AG09309 (cell line): ENCODE data around the gene CCNF.
A peak's percentile ranks its signal among the peaks of the same experiment; 100 is the strongest.

Experiments
- DNase-seq: peaks from one replicate; pipeline ENCODE4 v3.0.0-alpha.2; 2010; ENCODE audit warnings: low read depth
- H3K4me3 ChIP-seq: 2 replicates; pipeline ENCODE4 v1.5.1; 2011; ENCODE audit warnings: mild to moderate bottlenecking, low read depth, low read length, moderate library complexity; ENCODE audit not compliant: control insufficient read depth
- TF ChIP-seq, protein P1 (sequence below): IDR thresholded peaks from 2 replicates; pipeline ENCODE4 v1.5.1; 2011; ENCODE audit warnings: mild to moderate bottlenecking, low read depth, low read length, inconsistent platforms; ENCODE audit not compliant: insufficient read depth, control insufficient read depth; ENCODE audit errors: missing control alignments

Gene CCNF

DNA sequence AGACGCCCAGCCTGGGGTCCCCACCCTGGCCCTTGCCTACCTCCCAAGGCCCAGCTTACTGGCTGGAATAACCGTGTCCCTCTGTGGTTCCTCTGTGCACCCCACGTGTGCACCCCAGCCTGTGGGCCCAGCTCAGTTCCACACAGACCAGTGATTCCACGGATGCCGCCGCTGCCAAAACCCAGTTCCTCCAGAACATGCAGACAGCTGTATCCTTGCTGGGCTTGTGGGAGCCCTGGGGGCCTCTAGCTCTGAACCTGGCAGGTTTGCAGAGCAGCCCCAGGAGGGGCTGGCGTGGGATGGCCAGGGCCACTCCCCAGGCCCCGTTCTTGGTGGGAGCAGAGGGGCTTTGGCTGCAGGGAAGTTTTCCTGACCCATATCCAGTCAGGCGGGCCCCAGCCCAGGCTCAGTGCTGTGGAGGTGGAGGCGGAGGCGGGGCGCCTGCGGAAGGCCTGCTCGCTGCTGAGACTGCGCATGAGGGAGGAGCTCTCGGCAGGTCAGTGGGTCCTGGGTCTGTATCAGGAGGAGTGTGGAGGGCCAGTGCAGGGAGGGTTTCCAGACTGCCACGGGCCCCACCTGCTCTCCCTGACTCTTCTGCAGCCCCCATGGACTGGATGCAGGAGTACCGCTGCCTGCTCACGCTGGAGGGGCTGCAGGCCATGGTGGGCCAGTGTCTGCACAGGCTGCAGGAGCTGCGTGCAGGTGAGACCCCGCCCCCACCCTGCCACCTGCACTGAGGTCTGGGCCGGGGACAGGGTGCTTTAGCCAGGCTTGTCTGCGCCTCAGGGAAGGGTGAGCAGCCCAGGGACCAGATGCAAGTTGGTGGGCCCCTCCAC lies 33.0 kb downstream of the CCNF start:
- DNase-seq: no peak
- no peak overlapping the region for H3K4me3 ChIP-seq
- TF ChIP-seq, protein P1, sequence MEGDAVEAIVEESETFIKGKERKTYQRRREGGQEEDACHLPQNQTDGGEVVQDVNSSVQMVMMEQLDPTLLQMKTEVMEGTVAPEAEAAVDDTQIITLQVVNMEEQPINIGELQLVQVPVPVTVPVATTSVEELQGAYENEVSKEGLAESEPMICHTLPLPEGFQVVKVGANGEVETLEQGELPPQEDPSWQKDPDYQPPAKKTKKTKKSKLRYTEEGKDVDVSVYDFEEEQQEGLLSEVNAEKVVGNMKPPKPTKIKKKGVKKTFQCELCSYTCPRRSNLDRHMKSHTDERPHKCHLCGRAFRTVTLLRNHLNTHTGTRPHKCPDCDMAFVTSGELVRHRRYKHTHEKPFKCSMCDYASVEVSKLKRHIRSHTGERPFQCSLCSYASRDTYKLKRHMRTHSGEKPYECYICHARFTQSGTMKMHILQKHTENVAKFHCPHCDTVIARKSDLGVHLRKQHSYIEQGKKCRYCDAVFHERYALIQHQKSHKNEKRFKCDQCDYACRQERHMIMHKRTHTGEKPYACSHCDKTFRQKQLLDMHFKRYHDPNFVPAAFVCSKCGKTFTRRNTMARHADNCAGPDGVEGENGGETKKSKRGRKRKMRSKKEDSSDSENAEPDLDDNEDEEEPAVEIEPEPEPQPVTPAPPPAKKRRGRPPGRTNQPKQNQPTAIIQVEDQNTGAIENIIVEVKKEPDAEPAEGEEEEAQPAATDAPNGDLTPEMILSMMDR: no peak

DNA sequence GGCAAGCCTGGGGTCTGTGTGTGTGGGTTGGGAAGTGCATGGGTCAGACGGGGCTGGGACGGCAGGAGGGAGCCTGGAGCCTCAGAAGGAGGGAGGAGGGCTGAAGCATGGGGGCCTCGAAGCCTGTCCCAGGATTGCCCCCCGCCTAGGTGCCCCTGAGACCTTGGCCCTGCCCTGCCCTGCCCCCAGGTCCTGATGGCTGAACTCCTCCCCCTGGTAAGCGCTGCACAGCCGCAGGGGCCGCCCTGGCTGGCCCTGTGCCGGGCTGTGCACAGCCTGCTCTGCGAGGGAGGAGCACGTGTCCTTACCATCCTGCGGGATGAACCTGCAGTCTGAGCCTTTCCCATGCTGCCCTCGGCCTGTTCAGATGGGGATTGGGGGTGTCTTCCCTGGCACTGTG lies 35.1 kb downstream of the CCNF start:
- TF ChIP-seq, protein P1: no peak
- no peak for DNase-seq
- no peak overlapping the region for H3K4me3 ChIP-seq

DNA sequence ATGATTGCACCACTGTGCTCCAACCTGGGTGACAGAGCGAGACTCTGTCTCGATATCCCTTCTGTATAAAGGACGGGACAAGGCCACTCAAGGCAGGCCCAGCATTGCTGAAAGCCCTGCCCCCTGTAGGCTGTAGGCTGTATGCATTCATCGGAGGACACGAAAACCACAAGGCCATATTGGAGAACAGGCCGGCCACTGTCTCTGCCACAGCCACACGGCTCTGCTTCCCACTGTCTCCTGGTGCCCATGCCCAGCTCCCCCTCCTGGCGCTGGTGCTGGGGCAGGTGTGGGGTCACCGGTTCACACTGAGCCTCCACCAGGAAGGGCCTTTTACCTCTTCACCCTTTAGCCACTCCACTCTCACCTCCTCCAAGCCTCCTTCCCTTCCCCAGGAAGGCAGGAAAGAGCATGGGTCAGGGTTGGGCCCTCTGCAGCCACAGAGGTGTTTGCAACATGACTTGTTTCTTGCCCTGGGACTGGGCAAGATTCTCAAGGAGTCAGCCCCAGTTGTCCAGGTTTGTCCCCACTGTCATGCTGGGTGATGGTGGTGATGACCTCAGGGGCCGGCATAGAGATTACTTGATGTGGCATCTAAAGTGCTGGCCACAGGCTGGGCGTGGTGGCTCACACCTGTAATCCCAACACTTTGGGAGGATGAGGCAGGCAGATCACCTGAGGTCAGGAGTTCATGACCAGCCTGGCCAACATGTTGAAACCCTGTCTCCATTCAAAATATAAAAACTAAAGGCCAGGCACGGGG lies 36.6 kb downstream of the CCNF start:
- TF ChIP-seq, protein P1: peak; percentile 24
- no peak for DNase-seq
- no peak overlapping the region for H3K4me3 ChIP-seq

DNA sequence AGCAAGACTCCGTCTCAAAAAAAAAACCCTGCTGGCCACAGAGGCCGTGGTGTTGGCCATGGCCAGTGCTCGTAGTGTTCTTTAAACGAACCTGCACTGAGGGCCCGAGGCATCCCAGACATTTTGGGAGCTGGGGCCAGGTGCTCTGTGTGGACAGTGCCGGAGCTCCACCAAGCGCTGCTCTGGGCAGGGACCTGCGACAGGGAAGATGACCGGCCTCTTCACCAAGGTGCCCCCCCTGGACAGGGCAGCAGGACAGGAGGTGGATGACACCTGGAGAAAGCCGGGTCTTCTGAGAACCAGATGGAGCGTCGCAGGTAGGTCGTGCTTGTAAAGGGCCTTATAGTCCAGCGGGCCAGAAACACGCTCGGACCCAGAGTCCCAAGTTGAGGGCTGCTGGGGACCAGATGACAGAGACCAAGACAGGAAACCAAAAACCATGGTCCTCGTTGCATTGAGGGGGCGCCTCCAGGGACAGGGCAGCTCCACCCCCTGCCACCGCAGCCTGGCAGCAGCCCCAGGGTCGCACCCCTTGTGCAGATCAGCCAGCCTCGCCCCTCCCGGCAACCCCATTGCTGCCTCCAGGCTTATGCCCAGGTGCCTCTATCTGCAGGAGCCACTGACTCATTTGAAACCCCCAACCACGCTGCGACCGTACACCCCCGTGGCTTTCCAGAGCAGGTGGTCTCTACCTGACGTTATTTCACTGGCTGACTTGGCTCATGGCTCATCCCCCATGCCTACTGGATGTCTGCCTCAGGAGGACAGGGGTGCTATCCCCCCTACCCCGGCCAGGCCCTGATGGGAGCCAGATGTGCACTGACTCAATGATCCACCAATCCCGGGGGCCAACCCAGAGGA lies 37.6 kb downstream of the CCNF start:
- TF ChIP-seq, protein P1: no peak
- DNase-seq: no peak
- H3K4me3 ChIP-seq: peak overlapping the region; percentile 39

DNA sequence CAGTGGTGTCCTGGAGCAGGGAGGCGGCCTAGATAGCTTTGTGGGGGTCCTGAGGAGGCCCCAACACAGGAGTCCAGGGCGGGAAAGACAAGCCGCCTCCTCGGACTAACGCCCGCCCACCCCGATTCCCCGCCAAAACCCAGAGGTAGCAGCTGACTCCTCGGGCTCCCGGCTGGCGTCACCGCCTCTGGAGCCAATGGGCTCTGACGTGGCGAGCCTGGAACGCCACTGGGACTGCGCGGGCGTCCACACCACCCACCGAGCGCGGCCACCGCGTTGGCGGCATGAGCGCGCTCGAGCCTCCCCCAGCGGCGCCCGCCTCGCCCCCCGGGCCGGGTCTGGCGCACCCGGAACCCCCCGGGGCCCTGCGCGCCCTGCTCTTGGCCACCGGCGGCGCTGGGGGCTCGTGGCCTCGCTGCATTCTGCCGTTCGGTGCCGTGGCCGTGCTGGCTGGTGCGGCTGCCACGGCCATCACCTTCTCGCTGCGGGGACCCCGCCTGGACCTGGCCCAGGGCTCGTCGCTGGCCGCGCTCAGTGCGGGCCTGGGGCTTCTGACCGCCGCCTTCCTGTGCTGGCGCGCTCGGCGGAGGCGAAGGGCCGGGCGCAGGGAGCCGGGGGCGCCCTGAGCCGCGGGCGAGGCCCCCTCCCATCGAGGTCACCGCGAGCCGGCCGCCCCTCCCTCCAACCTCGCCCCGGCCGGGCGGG lies 38.4 kb downstream of the CCNF start:
- DNase-seq: no peak
- peak overlapping the region; percentile 39 for H3K4me3 ChIP-seq
- TF ChIP-seq, protein P1: no peak
